ENCODE measurements around the gene DLD. TPM values are rescaled to one million over a fixed set of nuclear protein-coding genes. Genes with fewer than 3 reads are reported as not detected.

Gene DLD
- total and polyA plus RNA-seq, 2 of the 8 experiments (the other 6 are each of a cell fraction or from before 2014, with no cell fraction given) = 63.7 to 88.5 TPM

- CTCF ChIA-PET (ENCODE audit: partially characterized antibody) = no interaction called here
- H3K18ac ChIP-seq (ENCODE audit: extremely low read depth, low read length) = no peak overlapping the region
- no peak overlapping the region for H3K4me3 ChIP-seq (ENCODE audit: extremely low read depth in 1 of 4, insufficient read depth in 2 of 4, low read depth in 3 of 4, low read length in 4 of 4)
- no peak overlapping the region for H4K8ac ChIP-seq (ENCODE audit: extremely low read depth, insufficient read depth, low read length)
- H4K5ac ChIP-seq (ENCODE audit: insufficient read length, low read depth, low read length) = no peak overlapping the region
- FAIRE-seq (no peak), DNase-seq (ENCODE audit: low read depth in 1 of 2, low spot score in 2 of 2) (no peak)
- no peak overlapping the region for H4K91ac ChIP-seq (replicated peaks; ENCODE audit: insufficient read length, low read length)
- WGBS, 2 experiments (ENCODE audit: extremely low coverage in 1 of 2, insufficient coverage in 1 of 2, insufficient read length in 1 of 2, insufficient replicate concordance in 2 of 2, low coverage in 1 of 2, low lambda C conversion rate in 2 of 2, missing lambda C conversion rate in 1 of 2) = 92% methylated on average over 9 of the region's 9 CpGs; no CpG with 5 or more reads in 1 of the 2 experiments
- no peak overlapping the region for H3K56ac ChIP-seq (replicated peaks; ENCODE audit: insufficient read length, low read depth, low read length)
- H3K9me3 ChIP-seq (ENCODE audit: insufficient read depth in 2 of 2, low read depth in 1 of 2, low read length in 1 of 2) = no peaks in the 10 kb centered on the region
- no peaks in the 10 kb centered on the region for H3K79me2 ChIP-seq (ENCODE audit: control insufficient read depth in 1 of 2, insufficient read depth in 2 of 2, low read length in 2 of 2)
- no peaks in the 10 kb centered on the region for H3K27me3 ChIP-seq (replicated peaks in 1 of 4; ENCODE audit: control insufficient read depth in 3 of 4, extremely low read depth in 1 of 4, insufficient read depth in 3 of 4, low read length in 3 of 4)
- H2BK120ac ChIP-seq (replicated peaks; ENCODE audit: low read depth, low read length) = no peak overlapping the region
- peaks cover 4 to 16% (median 12%) of the 10 kb centered on the region in 4 experiments; a peak in 5 of 7 replicates for H3K4me1 ChIP-seq (replicated peaks in 1 of 4; ENCODE audit: control insufficient read depth in 3 of 4, insufficient read depth in 4 of 4, low read length in 3 of 4)
- H3K23me2 ChIP-seq (ENCODE audit: low read depth, low read length) = no peaks in the 10 kb centered on the region; the same call in 1 of the 2 replicates
- H2BK5ac ChIP-seq (ENCODE audit: low read depth, low read length) = no peak overlapping the region
- H3K4ac ChIP-seq (replicated peaks; ENCODE audit: insufficient read length, low read depth, low read length) = no peak overlapping the region
- H3K23ac ChIP-seq (ENCODE audit: insufficient read length) = no peak overlapping the region
- POLR2A ChIA-PET (ENCODE audit: partially characterized antibody) = no interaction called here
- no peak overlapping the region for H3K14ac ChIP-seq (ENCODE audit: insufficient read length)
- no peak overlapping the region for H3K4me2 ChIP-seq (ENCODE audit: insufficient read depth in 1 of 2, low read depth in 2 of 2, low read length in 2 of 2)
- no peaks in the 10 kb centered on the region for H3K79me1 ChIP-seq (ENCODE audit: low read depth, low read length)
- H2BK20ac ChIP-seq (ENCODE audit: low read length) = no peak overlapping the region
- H3K9ac ChIP-seq (replicated peaks in 1 of 4; ENCODE audit: extremely low read depth in 1 of 4, low read depth in 3 of 4, low read length in 3 of 4) = no peak overlapping the region
- no peak overlapping the region for H3K27ac ChIP-seq (ENCODE audit: low read depth, low read length)
- TF ChIP-seq HDAC2 (IDR thresholded peaks at IDR 0.05; ENCODE audit: borderline replicate concordance in 1 of 2, low read depth in 2 of 2, low read length in 2 of 2) (no peak), BCL11A (IDR thresholded peaks at IDR 0.05; ENCODE audit: low read depth in 2 of 2, low read length in 2 of 2) (no peak), CBX5 (IDR thresholded peaks at IDR 0.05; ENCODE audit: low read depth, low read length) (no peak), SP1 (IDR thresholded peaks at IDR 0.05; ENCODE audit: low read depth, low read length) (0 out of 2 replicates have a peak, but pooled peaks have one; percentile 22), SP2 (IDR thresholded peaks at IDR 0.05; ENCODE audit: low read length) (no peak), ASH2L (IDR thresholded peaks at IDR 0.05; ENCODE audit: low read length) (no peak)
- no peak overlapping the region for H2BK15ac ChIP-seq (ENCODE audit: low read length)
- no peak overlapping the region for H2AK5ac ChIP-seq (ENCODE audit: low read depth, low read length)
- peaks cover 0 to 55% (median 16%) of the 10 kb centered on the region in 4 experiments; a peak in 5 of 8 replicates for H3K36me3 ChIP-seq (ENCODE audit: control insufficient read depth in 2 of 4, insufficient read depth in 4 of 4, low read length in 3 of 4)
- H2AFZ ChIP-seq (ENCODE audit: low read length) = no peak overlapping the region
- peaks cover 0 to 2% of the 10 kb centered on the region in 2 experiments for H4K20me1 ChIP-seq (replicated peaks in 1 of 2; ENCODE audit: control insufficient read depth in 1 of 2, insufficient read depth in 2 of 2, low read length in 2 of 2)
- no peak overlapping the region for H2BK12ac ChIP-seq (ENCODE audit: low read depth, low read length)
Observed at GRCh38 chr7:107962817-107963216, 71.8 kb downstream of the DLD start.

Data from H1 (cell line).